GM18517 (cell line): ENCODE results near the gene SMAD4.
"Not testable (repeated sequence)": the region's sequence is repeated elsewhere in the genome, so short reads cannot be mapped to it uniquely, and the experiment has no call there.

ENCODE experiments used
- ATAC-seq: cut with Tn5 transposase; IDR thresholded peaks from one replicate; pipeline ENCODE4 v1.9.1; 2021; ENCODE audit warnings: mild to moderate bottlenecking, moderate library complexity; ENCODE audit not compliant: unreplicated experiment

The SMAD4 gene

DNA sequence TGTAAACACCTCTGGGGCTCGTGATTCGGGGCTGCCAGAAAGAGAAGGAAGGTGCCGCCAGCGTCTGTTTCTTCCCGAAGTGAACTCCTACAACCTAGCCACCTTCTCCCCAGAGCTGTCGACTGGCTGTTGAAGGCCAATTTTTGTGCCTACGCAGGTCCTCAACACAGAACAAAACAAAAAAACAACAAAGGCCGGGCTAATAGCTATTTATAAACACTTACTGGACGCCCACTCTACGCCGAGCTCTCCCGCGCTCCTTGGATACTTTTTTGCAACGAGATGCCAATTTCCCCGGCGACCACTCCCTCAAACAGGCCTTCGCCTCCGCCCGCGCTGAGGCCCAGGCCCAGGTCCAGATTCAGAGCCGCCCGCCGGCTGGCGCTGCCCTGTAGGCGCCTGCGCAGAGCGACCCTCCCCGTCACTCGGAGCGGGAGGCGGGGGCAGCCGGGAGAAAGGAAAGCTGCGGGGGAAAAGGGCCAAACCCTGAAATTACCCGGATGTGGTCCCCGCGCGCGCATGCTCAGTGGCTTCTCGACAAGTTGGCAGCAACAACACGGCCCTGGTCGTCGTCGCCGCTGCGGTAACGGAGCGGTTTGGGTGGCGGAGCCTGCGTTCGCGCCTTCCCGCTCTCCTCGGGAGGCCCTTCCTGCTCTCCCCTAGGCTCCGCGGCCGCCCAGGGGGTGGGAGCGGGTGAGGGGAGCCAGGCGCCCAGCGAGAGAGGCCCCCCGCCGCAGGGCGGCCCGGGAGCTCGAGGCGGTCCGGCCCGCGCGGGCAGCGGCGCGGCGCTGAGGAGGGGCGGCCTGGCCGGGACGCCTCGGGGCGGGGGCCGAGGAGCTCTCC, at the start of gene SMAD4:
Gene SMAD4, plus strand, starts transcription at position 520 of the 843 bp plus-strand sequence. CDS start 16,834 bp downstream, outside the sequence.
- peak; percentile 73 for ATAC-seq

DNA sequence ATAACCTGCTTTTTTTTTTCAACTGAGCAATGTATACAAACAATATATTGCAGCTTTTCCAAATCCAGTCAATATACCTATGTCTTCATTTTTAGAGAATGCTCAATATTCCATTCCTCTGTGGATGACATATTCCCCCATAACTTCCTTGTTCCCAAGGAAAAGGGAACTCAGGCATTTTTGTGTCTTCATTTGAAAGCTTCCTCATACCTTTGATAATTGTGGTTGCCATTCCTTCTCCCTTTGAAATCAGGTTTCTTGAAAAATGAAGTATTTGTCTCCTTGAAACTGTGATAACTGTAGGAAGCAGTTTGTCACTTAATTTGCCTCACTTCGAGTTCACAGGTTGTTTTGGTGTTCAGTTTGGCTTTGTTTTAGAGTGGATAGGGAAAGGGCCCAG, 48.6 kb upstream of the SMAD4 start:
- no peak for ATAC-seq

GRCh38 chr18:50982086-50982801, 47.8 kb upstream of the SMAD4 start:
- ATAC-seq = no peak

DNA sequence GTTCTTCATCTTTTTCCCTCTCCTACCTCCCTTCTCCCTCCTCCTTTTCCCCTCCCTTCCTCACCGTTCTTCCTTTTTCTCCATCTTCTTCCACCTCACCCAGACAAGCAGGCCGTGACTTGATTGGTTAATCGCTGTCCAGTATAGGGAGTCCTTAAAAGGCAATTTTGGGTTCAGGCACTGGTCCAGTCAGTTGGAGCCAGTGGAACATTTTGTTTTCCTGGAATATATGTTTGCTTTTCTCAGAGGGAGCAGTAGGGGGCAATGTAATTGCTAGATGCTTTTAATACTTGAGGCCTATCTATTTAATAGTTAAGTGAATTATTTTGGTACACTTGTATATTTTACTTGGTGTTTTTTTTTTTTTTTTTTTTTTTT, 47.2 kb upstream of the SMAD4 start:
- no peak for ATAC-seq

GRCh38 chr18:50986360-50987087, 43.5 kb upstream of the SMAD4 start:
- no peak for ATAC-seq

DNA sequence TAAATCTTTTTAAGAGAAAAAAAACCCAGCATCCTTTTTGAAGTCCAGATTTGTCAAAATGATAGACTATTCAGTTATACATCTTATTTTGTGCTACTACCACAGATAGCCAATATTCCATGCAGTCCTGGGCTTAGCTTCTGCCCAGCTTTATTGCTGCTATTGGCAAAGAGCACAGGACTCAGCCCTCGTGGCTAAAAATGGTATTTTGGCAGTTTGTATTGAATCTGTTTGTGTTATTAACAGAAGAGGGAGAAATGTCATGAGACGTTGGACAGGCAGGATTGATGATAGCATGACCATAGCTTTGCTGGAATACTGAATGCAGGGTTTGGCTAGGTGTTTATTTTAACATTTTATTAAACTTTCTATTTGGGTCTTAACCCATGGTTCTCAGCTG, 42.8 kb upstream of the SMAD4 start:
- no peak for ATAC-seq

DNA sequence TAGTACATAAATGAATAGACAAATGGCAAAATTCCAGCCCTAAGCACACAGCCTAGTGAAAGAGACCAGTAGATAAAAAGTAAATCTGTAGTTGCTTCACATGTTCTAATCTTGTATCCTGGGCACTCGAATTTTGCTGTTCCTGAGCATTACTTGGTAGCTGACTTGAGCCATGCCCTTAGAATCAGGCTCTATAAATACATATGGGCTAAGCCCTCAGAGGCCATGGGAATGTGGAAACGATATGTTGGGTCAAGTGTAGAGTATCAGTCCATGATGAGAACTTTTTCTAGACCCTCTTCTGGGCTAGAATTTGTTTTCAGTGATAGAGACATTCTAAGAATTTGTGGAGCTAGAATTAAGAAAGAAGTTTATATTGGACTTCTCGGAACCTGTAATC, 40.3 kb upstream of the SMAD4 start:
- no peak for ATAC-seq

- ATAC-seq = no peak
These were observed 37.7 kb upstream of the SMAD4 start for GRCh38 chr18:50992351-50992762.

DNA sequence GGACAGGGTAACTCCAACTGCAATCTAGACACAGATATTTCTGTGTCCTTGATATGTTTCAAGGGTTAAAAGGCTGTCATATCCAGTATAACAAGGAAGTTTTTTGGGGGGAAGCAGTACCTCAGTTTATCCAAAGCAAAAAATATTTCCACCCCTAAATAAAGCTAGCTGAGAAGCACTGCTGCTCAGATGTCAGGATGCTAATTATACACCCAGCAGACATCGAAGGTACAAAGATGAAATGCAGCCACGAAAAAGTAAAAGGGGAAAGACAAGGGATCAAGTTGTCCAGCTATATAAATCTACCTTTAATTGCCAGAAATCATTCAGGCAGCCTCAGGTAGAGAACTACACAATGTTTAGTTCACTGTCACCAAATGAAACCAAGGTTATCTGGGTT, 36.0 kb upstream of the SMAD4 start:
- no peak for ATAC-seq

DNA sequence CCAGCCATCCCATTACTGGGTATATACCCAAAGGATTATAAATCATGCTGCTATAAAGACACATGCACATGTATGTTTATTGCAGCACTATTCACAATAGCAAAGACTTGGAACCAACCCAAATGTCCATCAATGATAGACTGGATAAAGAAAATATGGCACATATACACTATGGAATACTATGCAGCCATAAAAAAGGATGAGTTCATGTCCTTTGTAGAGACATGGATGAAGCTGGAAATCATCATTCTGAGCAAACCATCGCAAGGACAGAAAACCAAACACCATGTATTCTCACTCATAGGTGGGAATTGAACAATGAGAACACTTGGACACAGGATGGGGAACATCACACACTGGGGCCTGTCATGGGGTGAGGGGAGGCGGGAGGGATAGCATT, 26.8 kb upstream of the SMAD4 start:
- not testable (repeated sequence) for ATAC-seq

GRCh38 chr18:51006061-51006818, 23.8 kb upstream of the SMAD4 start:
- no peak for ATAC-seq

- no peak for ATAC-seq
These were observed 22.8 kb upstream of the SMAD4 start for GRCh38 chr18:51006948-51007789.

GRCh38 chr18:51007790-51008139, 22.2 kb upstream of the SMAD4 start:
- ATAC-seq = no peak

DNA sequence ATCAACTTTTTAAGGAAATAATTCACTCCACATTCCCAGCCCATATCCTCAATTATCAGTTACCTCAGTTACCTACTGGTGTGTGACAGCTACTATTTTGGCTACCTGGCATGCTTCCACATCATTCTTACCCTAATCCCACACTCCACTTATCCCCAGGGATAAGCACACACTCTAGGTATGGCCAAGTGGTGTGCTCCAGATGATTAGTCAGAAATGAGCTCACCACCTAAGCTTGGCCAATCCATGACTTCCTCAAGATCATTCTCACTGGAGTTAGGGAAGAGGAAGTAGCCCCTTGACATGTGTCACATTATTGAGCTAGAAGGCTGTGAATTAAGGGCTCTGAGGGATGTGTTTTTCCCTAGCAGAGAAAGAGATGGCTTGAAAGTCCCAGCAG, 20.9 kb upstream of the SMAD4 start:
- ATAC-seq = no peak

DNA sequence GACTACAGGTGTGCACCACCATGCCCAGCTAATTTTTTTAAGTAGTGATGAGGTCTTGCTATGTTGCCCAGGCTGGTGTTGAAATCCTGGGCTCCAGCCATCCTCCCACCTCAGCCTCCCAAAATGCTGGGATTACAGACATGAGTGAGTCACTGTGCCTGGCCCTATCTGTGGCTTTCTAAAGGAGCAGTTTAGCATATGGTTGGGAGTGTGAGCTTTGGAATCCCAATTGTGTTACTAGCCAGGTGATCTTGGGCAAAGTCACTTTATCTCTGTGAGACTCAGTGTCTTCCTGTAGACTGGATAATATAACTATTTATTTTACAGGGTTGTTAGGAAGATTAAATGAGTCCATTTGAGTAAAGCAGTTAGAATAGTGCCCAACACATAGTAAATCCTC, 19.8 kb upstream of the SMAD4 start:
- ATAC-seq = no peak

GRCh38 chr18:51011709-51012108, 18.3 kb upstream of the SMAD4 start:
- no peak for ATAC-seq

GRCh38 chr18:51012441-51012840, 17.6 kb upstream of the SMAD4 start:
- no peak for ATAC-seq

- ATAC-seq = no peak
These were observed 16.8 kb upstream of the SMAD4 start for GRCh38 chr18:51013259-51013658.

DNA sequence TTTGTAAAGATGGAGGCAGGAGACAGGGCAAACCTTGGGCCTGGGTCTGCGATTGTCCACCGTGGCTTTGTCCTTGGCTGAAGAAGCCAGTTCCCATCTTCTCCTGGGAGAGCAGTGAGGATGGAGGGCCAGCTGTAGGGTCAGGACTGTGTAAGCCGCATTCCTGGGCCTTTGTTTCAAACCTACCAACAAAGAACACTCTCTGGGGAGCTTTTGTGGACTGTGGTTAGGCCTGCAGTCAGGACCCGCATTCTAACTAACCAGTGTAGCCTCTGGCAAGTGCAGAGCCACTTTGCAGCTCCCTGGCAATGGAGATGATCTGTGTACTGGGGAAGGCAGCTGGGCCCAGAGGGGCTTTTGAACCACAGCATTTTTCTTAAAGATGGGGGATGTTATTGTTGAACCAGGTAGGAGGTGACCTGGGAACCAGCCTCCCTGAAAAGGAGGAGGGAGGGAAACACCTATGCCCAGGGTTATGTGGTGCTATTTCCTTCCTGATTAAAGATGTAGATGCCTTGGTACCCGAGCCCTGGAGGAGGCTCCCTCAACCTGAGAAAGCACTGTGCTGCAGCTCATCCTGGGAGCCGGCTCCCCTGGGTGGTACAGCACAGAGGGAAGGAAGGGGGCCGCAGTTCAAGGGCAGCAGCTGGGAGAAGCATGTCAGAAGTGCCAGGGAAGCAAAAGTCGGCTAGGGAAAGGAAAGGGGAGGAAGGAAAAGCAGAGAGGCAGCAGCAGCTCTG, 12.7 kb upstream of the SMAD4 start:
- ATAC-seq = no peak
